Esophagus mucosa (tissue), 1 donor: Measurements from ENCODE around the gene HSDL1. TPM values are rescaled to one million over a fixed set of nuclear protein-coding genes. Genes with fewer than 3 reads are reported as not detected.

Source experiments
- ATAC-seq: fragments of 200-7000 bp; cut with Tn5 transposase; one replicate; pipeline ENCODE4 v1.9.1; 2020
- total RNA-seq: library from RNA; stranded (reverse); gene quantifications from one replicate; pipeline ENCODE4 v1.2.4, GENCODE V29; 2023
- donor health status: DM: yes; HTN: yes; CAD: no.

The HSDL1 gene
- total RNA-seq, 1 donor from 2014 or later: 8.6 TPM

GRCh38 chr16:84107921-84108320 lies 37.1 kb downstream of the HSDL1 start:
- ATAC-seq: no peak

- no peak for ATAC-seq
Measured at GRCh38 chr16:84105948-84106740, 38.8 kb downstream of the HSDL1 start.

GRCh38 chr16:84105301-84105815 lies 39.6 kb downstream of the HSDL1 start:
- peak; percentile 12 for ATAC-seq

- no peak for ATAC-seq
Measured at GRCh38 chr16:84104231-84104630, 40.7 kb downstream of the HSDL1 start.

- ATAC-seq: peak; percentile 74
Measured at GRCh38 chr16:84103678-84104077, 41.3 kb downstream of the HSDL1 start.

- no peak for ATAC-seq
Measured at GRCh38 chr16:84098939-84099338, 46.0 kb downstream of the HSDL1 start.

GRCh38 chr16:84096447-84097005 lies 48.5 kb downstream of the HSDL1 start:
- ATAC-seq: peak; percentile 8

- no peak for ATAC-seq
Measured at GRCh38 chr16:84095466-84095865, 49.5 kb downstream of the HSDL1 start.

- no peak for ATAC-seq
Measured at GRCh38 chr16:84093879-84094270, 51.1 kb downstream of the HSDL1 start.

GRCh38 chr16:84093120-84093878 lies 51.7 kb downstream of the HSDL1 start:
- no peak for ATAC-seq

GRCh38 chr16:84091460-84091859 lies 53.5 kb downstream of the HSDL1 start:
- no peak for ATAC-seq

GRCh38 chr16:84090211-84090610 lies 54.8 kb downstream of the HSDL1 start:
- ATAC-seq: no peak

GRCh38 chr16:84088695-84089395 lies 56.1 kb downstream of the HSDL1 start:
- ATAC-seq: peak; percentile 38

GRCh38 chr16:84087466-84088151 lies 57.4 kb downstream of the HSDL1 start:
- ATAC-seq: no peak

GRCh38 chr16:84087001-84087400 lies 58.0 kb downstream of the HSDL1 start:
- ATAC-seq: no peak

- ATAC-seq: no peak
Measured at GRCh38 chr16:84086341-84086740, 58.6 kb downstream of the HSDL1 start.

GRCh38 chr16:84085773-84086172 lies 59.2 kb downstream of the HSDL1 start:
- ATAC-seq: no peak

- no peak for ATAC-seq
Measured at GRCh38 chr16:84085271-84085667, 59.7 kb downstream of the HSDL1 start.

- ATAC-seq: peak; percentile 71
Measured at GRCh38 chr16:84084570-84085270, 60.3 kb downstream of the HSDL1 start.

GRCh38 chr16:84082835-84083569 lies 62.0 kb downstream of the HSDL1 start:
- ATAC-seq: no peak

GRCh38 chr16:84082110-84082509 lies 62.9 kb downstream of the HSDL1 start:
- peak; percentile 19 for ATAC-seq
